HepG2 (cell line): ENCODE results near the gene SMC6. TPM values are rescaled to one million over a fixed set of nuclear protein-coding genes. Genes with fewer than 3 reads are reported as not detected.

ENCODE experiments used
- BCL6 ChIP-seq: IDR thresholded peaks from 2 replicates; pipeline ENCODE4 v1.6.1; 2016; ENCODE audit warnings: missing genetic modification reagents, missing compliant biosample characterization
- CREM ChIP-seq, 2 experiments: sonication (generic) in 1 of 2; formaldehyde crosslinking in 1 of 2; IDR thresholded peaks; 2 replicates each; pipeline versions ENCODE4 v1.4.0 to v1.6.1; 2016 to 2020; ENCODE audit warnings: antibody characterized with exemption in 1 of 2, mild to moderate bottlenecking in 1 of 2, missing genetic modification reagents in 1 of 2
- FOXA3 ChIP-seq: IDR thresholded peaks from 2 replicates; pipeline ENCODE4 v1.6.1; 2016; ENCODE audit warnings: missing genetic modification reagents, missing compliant biosample characterization
- FOXK1 ChIP-seq: sonication (generic); formaldehyde crosslinking; IDR thresholded peaks from 2 replicates; pipeline ENCODE4 v1.4.0; 2020; ENCODE audit warnings: low read depth, missing genetic modification reagents, borderline replicate concordance
- GABPB1 ChIP-seq: IDR thresholded peaks from 2 replicates; pipeline ENCODE4 v1.6.1; 2016; ENCODE audit warnings: mild to moderate bottlenecking, missing genetic modification reagents, moderate library complexity, missing compliant biosample characterization
- KAT8 ChIP-seq: IDR thresholded peaks from 2 replicates; pipeline ENCODE4 v1.6.1; 2016; ENCODE audit warnings: missing genetic modification reagents, missing compliant biosample characterization
- KMT2B ChIP-seq: IDR thresholded peaks from 2 replicates; pipeline ENCODE4 v1.6.1; 2016; ENCODE audit warnings: missing genetic modification reagents, missing compliant biosample characterization
- MAFK ChIP-seq, 2 experiments: IDR thresholded peaks in 1 of 2; conservative IDR thresholded peaks in 1 of 2; 2 replicates each; pipeline ENCODE4 v1.6.1; 2011; ENCODE audit warnings: improper control_type of control experiment in 2 of 2, low read length in 2 of 2
- MED1 ChIP-seq: sonication (generic); formaldehyde crosslinking; IDR thresholded peaks from 2 replicates; pipeline ENCODE4 v1.4.0; 2020; ENCODE audit warnings: missing genetic modification reagents
- NFIC ChIP-seq: IDR thresholded peaks from 2 replicates; pipeline ENCODE4 v1.6.1; 2012; ENCODE audit warnings: mild to moderate bottlenecking, low read length, inconsistent platforms
- POLR2AphosphoS5 ChIP-seq: IDR thresholded peaks from 2 replicates; pipeline ENCODE4 v1.6.1; 2012; ENCODE audit warnings: low read depth, low read length
- PPARG ChIP-seq: conservative IDR thresholded peaks from 2 replicates; pipeline ENCODE4 v1.6.1; 2016; ENCODE audit warnings: missing biosample characterization, missing genetic modification reagents
- RFXANK ChIP-seq: IDR thresholded peaks from 2 replicates; pipeline ENCODE4 v1.6.1; 2016
- RXRB ChIP-seq: IDR thresholded peaks from 2 replicates; pipeline ENCODE4 v1.6.1; 2016; ENCODE audit warnings: borderline replicate concordance, missing genetic modification reagents, missing compliant biosample characterization
- SOX5 ChIP-seq: IDR thresholded peaks from 2 replicates; pipeline ENCODE4 v1.6.1; 2016; ENCODE audit warnings: borderline replicate concordance
- TMF1 ChIP-seq: sonication (generic); formaldehyde crosslinking; IDR thresholded peaks from 2 replicates; pipeline ENCODE4 v1.8.1; 2022; ENCODE audit warnings: low read depth, missing genetic modification reagents
- ZNF292 ChIP-seq: sonication (generic); formaldehyde crosslinking; IDR thresholded peaks from 2 replicates; pipeline ENCODE4 v1.8.1; 2022; ENCODE audit warnings: mild to moderate bottlenecking, low read depth, missing genetic modification reagents, borderline replicate concordance
- ZNF644 ChIP-seq: IDR thresholded peaks from 2 replicates; pipeline ENCODE4 v1.6.1; 2016; ENCODE audit warnings: low read depth
- ZNF670 ChIP-seq: sonication (generic); formaldehyde crosslinking; IDR thresholded peaks from 2 replicates; pipeline ENCODE4 v1.8.0; 2022; ENCODE audit warnings: mild to moderate bottlenecking, missing genetic modification reagents, borderline replicate concordance
- ZNF790 ChIP-seq: sonication (generic); formaldehyde crosslinking; IDR thresholded peaks from 2 replicates; pipeline ENCODE4 v1.8.0; 2022; ENCODE audit warnings: missing genetic modification reagents, mild to moderate bottlenecking, borderline replicate concordance
- polyA plus RNA-seq, 8 experiments: library from polyadenylated mRNA; depleted of rRNA in 3 of 8; stranded (reverse) in 7 of 8; unstranded in 1 of 8; fragments of >200 nt; fragmentation: Illumina TruSeq in 4 of 8; extraction: Trizol in 4 of 8; gene quantifications; 2 replicates each; pipeline versions ENCODE4 v1.2.1 to v1.2.3, GENCODE V29; 2011 to 2016; ENCODE audit warnings: low read depth in 4 of 8, missing spikeins in 1 of 8, mixed read lengths in 1 of 8; ENCODE audit not compliant: insufficient read depth in 1 of 8
- total RNA-seq, 5 experiments: library from RNA; depleted of rRNA; stranded (reverse); fragments of >200 nt; fragmentation: Illumina TruSeq; extraction: Trizol; gene quantifications; 2 replicates each; pipeline ENCODE4 v1.2.3, GENCODE V29; 2016; ENCODE audit warnings: low read depth in 1 of 5
- TF ChIP-seq, protein P1 (sequence below): sonication (generic); formaldehyde crosslinking; IDR thresholded peaks from 2 replicates; pipeline ENCODE4 v1.4.0; 2020; ENCODE audit warnings: missing genetic modification reagents, borderline replicate concordance
- TF ChIP-seq, protein P2 (sequence below): sonication (generic); formaldehyde crosslinking; conservative IDR thresholded peaks from 2 replicates; pipeline ENCODE4 v1.8.0; 2022; ENCODE audit warnings: missing genetic modification reagents
- TF ChIP-seq, protein P3 (sequence below): IDR thresholded peaks from 2 replicates; pipeline ENCODE4 v1.6.1; 2016; ENCODE audit warnings: low read depth
- TF ChIP-seq, protein P4 (sequence below), 2 experiments: sonication (generic) in 1 of 2; formaldehyde crosslinking in 1 of 2; IDR thresholded peaks; 2 replicates each; pipeline versions ENCODE4 v1.4.0 to v1.6.1; 2018 to 2020; ENCODE audit warnings: missing genetic modification reagents in 2 of 2, borderline replicate concordance in 1 of 2, low read depth in 1 of 2, mild to moderate bottlenecking in 1 of 2, missing biosample characterization in 1 of 2

Gene SMC6
- total and polyA plus RNA-seq, 2 of the 13 experiments (the other 11 are each of a cell fraction or from before 2014, with no cell fraction given), result 18.9 to 55.3 TPM

DNA sequence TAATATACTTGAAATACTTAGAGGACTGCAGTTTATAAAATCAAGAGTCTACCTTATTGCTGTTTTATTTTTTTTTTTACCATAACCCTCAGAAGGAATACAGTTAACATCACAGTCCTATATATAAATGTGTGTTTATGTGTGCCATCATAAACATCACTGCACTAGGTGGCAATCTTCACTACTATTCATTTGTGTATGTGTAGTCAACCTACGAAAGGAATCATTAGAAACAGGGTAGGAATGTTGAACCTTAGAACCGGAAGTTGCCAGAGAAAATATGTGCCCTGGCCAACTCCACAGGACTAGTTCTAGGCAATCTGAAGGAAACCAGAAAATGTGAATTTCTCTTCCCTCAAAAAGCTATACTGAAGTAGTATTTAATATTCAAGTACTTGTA is 3.7 kb upstream of the SMC6 start (continued):
- TF ChIP-seq, protein P1, sequence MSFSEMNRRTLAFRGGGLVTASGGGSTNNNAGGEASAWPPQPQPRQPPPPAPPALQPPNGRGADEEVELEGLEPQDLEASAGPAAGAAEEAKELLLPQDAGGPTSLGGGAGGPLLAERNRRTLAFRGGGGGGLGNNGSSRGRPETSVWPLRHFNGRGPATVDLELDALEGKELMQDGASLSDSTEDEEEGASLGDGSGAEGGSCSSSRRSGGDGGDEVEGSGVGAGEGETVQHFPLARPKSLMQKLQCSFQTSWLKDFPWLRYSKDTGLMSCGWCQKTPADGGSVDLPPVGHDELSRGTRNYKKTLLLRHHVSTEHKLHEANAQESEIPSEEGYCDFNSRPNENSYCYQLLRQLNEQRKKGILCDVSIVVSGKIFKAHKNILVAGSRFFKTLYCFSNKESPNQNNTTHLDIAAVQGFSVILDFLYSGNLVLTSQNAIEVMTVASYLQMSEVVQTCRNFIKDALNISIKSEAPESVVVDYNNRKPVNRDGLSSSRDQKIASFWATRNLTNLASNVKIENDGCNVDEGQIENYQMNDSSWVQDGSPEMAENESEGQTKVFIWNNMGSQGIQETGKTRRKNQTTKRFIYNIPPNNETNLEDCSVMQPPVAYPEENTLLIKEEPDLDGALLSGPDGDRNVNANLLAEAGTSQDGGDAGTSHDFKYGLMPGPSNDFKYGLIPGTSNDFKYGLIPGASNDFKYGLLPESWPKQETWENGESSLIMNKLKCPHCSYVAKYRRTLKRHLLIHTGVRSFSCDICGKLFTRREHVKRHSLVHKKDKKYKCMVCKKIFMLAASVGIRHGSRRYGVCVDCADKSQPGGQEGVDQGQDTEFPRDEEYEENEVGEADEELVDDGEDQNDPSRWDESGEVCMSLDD (CRISPR knock-in tag), result no peak
- TF ChIP-seq ZNF292 (CRISPR knock-in tag), result no peak
- peak; percentile 55; the same call in 1 of the 2 replicates for TF ChIP-seq RXRB (CRISPR knock-in tag)
- TF ChIP-seq SOX5 (CRISPR knock-in tag), result peak; percentile 27; the same call in 1 of the 2 replicates
- TF ChIP-seq, protein P2, sequence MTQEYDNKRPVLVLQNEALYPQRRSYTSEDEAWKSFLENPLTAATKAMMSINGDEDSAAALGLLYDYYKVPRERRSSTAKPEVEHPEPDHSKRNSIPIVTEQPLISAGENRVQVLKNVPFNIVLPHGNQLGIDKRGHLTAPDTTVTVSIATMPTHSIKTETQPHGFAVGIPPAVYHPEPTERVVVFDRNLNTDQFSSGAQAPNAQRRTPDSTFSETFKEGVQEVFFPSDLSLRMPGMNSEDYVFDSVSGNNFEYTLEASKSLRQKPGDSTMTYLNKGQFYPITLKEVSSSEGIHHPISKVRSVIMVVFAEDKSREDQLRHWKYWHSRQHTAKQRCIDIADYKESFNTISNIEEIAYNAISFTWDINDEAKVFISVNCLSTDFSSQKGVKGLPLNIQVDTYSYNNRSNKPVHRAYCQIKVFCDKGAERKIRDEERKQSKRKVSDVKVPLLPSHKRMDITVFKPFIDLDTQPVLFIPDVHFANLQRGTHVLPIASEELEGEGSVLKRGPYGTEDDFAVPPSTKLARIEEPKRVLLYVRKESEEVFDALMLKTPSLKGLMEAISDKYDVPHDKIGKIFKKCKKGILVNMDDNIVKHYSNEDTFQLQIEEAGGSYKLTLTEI (CRISPR knock-in tag), result no peak
- TF ChIP-seq MED1 (CRISPR knock-in tag), result peak; percentile 53
- TF ChIP-seq KAT8 (CRISPR knock-in tag), result peak; percentile 74
- TF ChIP-seq CREM (IDR thresholded peaks at IDR 0.05), result 0 out of 2 replicates have a peak, but pooled peaks have one; percentile 29
- no peak for TF ChIP-seq CREM (CRISPR knock-in tag; IDR thresholded peaks at IDR 0.05)
- TF ChIP-seq MAFK (conservative IDR thresholded peaks at IDR 0.05 in 1 of 2, IDR thresholded peaks at IDR 0.05 in 1 of 2; ENCODE audit: low read length in 2 of 2), result no peak
- peak; percentile 31; the same call in 1 of the 2 replicates for TF ChIP-seq FOXK1 (CRISPR knock-in tag)
- TF ChIP-seq ZNF670 (CRISPR knock-in tag), result no peak
- TF ChIP-seq ZNF644 (CRISPR knock-in tag), result peak; percentile 62; the same call in 1 of the 2 replicates
- TF ChIP-seq PPARG (CRISPR knock-in tag), result 0 out of 2 replicates have a peak, but pooled peaks have one; percentile 14
- peak; percentile 63; the same call in 1 of the 2 replicates for TF ChIP-seq KMT2B (CRISPR knock-in tag)
- no peak for TF ChIP-seq ZNF790 (CRISPR knock-in tag)
- TF ChIP-seq, protein P3, sequence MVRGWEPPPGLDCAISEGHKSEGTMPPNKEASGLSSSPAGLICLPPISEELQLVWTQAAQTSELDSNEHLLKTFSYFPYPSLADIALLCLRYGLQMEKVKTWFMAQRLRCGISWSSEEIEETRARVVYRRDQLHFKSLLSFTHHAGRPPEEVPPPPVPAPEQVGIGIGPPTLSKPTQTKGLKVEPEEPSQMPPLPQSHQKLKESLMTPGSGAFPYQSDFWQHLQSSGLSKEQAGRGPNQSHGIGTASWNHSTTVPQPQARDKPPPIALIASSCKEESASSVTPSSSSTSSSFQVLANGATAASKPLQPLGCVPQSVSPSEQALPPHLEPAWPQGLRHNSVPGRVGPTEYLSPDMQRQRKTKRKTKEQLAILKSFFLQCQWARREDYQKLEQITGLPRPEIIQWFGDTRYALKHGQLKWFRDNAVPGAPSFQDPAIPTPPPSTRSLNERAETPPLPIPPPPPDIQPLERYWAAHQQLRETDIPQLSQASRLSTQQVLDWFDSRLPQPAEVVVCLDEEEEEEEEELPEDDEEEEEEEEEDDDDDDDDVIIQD (CRISPR knock-in tag), result peak; percentile 89; the same call in 1 of the 2 replicates
- peak; percentile 33; the same call in 1 of the 2 replicates for TF ChIP-seq POLR2AphosphoS5
- no peak for TF ChIP-seq RFXANK (CRISPR knock-in tag)
- peak; percentile 72; the same call in 1 of the 2 replicates for TF ChIP-seq GABPB1 (CRISPR knock-in tag)
- TF ChIP-seq BCL6 (CRISPR knock-in tag), result peak; percentile 70
- TF ChIP-seq FOXA3 (CRISPR knock-in tag), result peak; percentile 53
- TF ChIP-seq NFIC, result peak; percentile 52; the same call in 1 of the 2 replicates
- TF ChIP-seq, protein P4, sequence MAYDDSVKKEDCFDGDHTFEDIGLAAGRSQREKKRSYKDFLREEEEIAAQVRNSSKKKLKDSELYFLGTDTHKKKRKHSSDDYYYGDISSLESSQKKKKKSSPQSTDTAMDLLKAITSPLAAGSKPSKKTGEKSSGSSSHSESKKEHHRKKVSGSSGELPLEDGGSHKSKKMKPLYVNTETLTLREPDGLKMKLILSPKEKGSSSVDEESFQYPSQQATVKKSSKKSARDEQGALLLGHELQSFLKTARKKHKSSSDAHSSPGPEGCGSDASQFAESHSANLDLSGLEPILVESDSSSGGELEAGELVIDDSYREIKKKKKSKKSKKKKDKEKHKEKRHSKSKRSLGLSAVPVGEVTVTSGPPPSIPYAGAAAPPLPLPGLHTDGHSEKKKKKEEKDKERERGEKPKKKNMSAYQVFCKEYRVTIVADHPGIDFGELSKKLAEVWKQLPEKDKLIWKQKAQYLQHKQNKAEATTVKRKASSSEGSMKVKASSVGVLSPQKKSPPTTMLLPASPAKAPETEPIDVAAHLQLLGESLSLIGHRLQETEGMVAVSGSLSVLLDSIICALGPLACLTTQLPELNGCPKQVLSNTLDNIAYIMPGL (CRISPR knock-in tag; IDR thresholded peaks at IDR 0.05; ENCODE audit: borderline replicate concordance in 1 of 2, low read depth in 1 of 2), result peak; percentile 20 to 40; a peak in 1 of 4 replicates
- no peak for TF ChIP-seq TMF1
